ENCODE results near the gene RPL7L1. TPM values are rescaled to one million over a fixed set of nuclear protein-coding genes. Genes with fewer than 3 reads are reported as not detected.

RPL7L1 gene
- polyA plus RNA-seq, 1 donor: 71.8 TPM

- no peak for DNase-seq
These were observed 55.9 kb downstream of the RPL7L1 start for GRCh38 chr6:42935322-42935721.

GRCh38 chr6:42936398-42936797 lies 57.0 kb downstream of the RPL7L1 start:
- DNase-seq: no peak

GRCh38 chr6:42937548-42938427 lies 58.4 kb downstream of the RPL7L1 start:
- no peak for DNase-seq

GRCh38 chr6:42938428-42938796 lies 59.0 kb downstream of the RPL7L1 start:
- no peak for DNase-seq

GRCh38 chr6:42938987-42939809 lies 59.8 kb downstream of the RPL7L1 start:
- no peak for DNase-seq

Other genes with a start within 250 kb of the RPL7L1 start
- gene PRPH2, start 157.0 kb upstream of the RPL7L1 start, polyA plus RNA-seq (ENCODE audit: insufficient read length): 5.1 TPM
- 13.0 TPM for gene TBCC, start 133.5 kb upstream of the RPL7L1 start, polyA plus RNA-seq (ENCODE audit: insufficient read length)
- gene BICRAL, start 97.6 kb upstream of the RPL7L1 start, polyA plus RNA-seq (ENCODE audit: insufficient read length): 14.5 TPM
- gene PTCRA, start 36.4 kb downstream of the RPL7L1 start, polyA plus RNA-seq (ENCODE audit: insufficient read length): not detected
- gene CNPY3, start 49.9 kb downstream of the RPL7L1 start, polyA plus RNA-seq (ENCODE audit: insufficient read length): 29.5 TPM
- gene GNMT, start 81.1 kb downstream of the RPL7L1 start, polyA plus RNA-seq (ENCODE audit: insufficient read length): 0.49 TPM
- 20.9 TPM for gene PEX6, start 99.6 kb downstream of the RPL7L1 start, polyA plus RNA-seq (ENCODE audit: insufficient read length)
- gene PPP2R5D, start 105.0 kb downstream of the RPL7L1 start, polyA plus RNA-seq (ENCODE audit: insufficient read length): 47.7 TPM
- gene MEA1, start 134.3 kb downstream of the RPL7L1 start, polyA plus RNA-seq (ENCODE audit: insufficient read length): 38.2 TPM
- 245 TPM for gene KLHDC3, start 134.6 kb downstream of the RPL7L1 start, polyA plus RNA-seq (ENCODE audit: insufficient read length)
- gene RRP36, start 142.0 kb downstream of the RPL7L1 start, polyA plus RNA-seq (ENCODE audit: insufficient read length): 43.6 TPM
- gene CUL7, start 174.2 kb downstream of the RPL7L1 start, polyA plus RNA-seq (ENCODE audit: insufficient read length): 52.6 TPM
- 45.6 TPM for gene MRPL2, start 179.8 kb downstream of the RPL7L1 start, polyA plus RNA-seq (ENCODE audit: insufficient read length)
- 28.5 TPM for gene KLC4, start 180.0 kb downstream of the RPL7L1 start, polyA plus RNA-seq (ENCODE audit: insufficient read length)
- 53.6 TPM for gene PTK7, start 196.7 kb downstream of the RPL7L1 start, polyA plus RNA-seq (ENCODE audit: insufficient read length)